NCI-H2227 (cell line): ENCODE results near the gene MRPS12.

Experiments used
- DNase-seq: peaks from one replicate; lab custom pipeline; 2025; ENCODE audit not compliant: unreplicated experiment; lab: John Stamatoyannopoulos, UW

The MRPS12 gene

DNA sequence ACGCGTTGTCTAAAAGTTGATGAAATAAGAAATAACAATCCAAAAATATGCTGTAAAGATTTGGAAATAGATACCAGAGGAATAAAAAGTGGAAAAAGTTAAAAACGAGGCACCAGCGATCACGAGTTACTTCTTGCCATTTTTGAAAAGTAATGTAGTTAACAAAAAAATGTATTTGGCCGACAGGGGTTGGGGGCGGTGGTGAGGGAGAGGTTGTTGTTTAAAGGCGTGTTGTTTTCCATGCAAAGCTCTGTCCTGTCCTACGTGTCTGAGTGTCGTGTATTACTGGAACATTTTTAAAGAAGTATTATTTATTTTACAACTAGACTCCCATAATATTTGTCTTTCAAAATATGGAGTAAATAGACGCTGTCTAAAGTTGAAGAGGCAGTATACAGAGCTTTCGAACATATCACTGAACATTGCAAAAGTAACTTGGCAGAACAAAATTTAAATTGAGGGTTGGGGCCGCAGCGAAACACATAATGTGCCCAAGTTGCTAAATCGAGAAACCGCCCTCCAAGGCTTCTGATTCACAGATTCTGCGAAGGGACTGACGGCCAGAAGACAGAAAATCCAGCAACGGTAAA, 44.0 kb downstream of the MRPS12 start:
- peak; percentile 72 for DNase-seq

DNA sequence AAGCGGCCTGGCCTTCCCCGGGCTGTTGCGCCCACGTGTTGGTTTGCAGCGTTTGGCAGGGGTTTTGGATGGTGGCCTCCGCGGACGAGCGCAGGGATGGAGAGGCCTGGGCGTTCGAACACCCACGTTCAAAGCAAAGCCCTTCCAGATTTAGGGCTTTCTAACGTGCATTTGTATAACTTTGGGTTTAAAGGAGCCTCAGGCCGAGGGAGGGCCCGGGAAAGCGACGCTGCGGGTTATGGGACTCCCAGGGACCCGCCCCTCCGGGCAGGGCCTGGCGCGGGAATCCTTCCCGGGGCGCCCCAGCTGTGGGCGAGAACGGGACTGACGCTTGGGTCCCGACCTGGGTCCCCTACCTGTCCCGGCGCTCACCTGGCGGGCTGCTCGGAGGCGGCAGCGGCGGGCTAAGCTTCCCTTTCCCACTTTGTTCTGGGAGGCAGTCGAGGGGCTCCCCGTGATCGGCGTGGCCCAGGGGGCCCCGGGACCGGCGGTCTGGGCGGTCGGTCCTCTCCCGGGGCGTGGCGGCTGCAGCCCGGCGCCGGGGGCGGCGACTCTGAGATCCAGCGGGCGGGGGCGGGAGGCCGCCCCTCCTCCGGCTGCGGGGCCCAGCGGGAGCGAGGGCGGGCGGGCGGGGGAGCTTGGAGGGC, 44.6 kb downstream of the MRPS12 start, which contains the start of gene FBXO17:
Gene FBXO17 (minus strand): TSS at position 529 of the 647 bp plus-strand sequence. CDS start 25,423 bp downstream, outside the sequence.
- peak; percentile 97 for DNase-seq

DNA sequence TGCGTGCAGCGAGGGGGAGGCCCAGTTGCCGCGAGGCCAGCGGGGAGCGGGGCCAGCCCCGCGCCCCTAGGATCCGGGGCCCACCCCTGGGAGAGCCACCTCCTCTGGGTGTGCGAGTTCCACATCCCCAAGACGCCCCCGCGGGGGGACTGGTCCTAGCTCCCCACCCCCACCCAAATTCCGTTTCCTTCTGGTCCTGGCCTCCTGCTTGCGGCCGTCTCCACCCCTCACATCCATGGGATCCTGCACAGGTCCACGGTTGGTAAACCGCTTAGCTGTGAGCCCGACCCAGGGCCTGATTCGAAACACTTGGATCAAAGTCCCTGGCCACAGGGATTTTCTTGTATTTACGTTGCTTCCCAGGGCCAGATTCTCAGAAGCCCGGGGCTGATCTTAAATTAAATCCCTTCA, 45.1 kb downstream of the MRPS12 start:
- DNase-seq = no peak

DNA sequence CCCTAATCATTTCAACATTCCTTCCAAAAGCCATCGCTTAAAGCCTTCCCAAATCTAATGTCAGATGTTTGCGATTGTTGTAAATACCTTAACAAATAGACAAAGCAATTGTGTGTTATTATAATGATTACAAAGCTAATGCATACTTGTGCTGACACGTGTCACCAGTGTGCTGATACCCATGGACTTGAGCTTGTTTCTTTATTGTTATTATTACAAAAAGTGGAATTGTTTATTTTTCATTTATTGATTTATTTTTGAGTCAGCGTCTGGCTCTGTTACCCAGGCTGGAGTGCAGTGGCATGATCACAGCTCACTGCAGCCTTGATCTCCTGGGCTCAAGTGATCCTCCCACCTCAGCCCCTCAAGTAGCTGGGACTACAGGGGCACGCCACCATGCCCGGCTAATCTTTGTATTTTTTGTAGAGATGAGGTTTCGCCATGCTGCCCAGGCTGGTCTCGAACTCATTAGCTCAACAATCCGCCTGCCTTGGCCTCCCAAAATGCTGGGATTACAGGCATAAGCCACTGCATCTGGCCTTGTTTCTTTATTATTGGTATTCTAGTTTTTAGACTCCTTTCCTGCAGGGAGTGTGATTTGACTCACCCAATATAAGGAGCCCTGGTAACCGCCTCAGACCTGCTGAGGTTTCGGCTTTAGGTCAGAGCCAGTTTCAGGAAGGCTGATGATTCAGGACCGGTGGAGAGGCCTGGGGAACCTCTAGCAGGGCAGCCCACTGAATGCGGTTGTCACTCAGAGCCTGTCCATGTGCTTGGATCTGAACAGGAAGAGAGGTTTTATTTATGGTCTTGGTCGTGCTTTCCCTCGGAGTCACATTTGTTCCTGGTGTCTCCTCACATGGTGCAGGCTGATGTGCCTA, 46.9 kb downstream of the MRPS12 start:
- no peak for DNase-seq

DNA sequence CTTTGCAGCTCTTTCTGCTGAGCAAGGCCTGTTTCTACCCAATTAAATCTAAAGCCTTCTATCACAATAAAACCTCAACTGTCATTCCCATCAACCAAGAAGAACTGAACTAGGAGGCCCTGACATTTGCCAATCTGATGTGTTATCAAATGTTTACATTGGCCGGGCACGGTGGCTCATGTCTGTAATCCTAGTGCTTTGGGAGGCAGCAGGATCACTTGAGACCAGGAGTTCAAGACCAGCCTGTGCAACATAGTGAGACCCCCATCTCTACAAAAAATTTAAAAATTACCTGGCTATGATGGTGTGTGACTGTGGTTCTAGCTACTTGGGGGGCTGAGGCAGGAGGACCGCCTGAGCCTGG, 47.6 kb downstream of the MRPS12 start:
- DNase-seq = no peak

DNA sequence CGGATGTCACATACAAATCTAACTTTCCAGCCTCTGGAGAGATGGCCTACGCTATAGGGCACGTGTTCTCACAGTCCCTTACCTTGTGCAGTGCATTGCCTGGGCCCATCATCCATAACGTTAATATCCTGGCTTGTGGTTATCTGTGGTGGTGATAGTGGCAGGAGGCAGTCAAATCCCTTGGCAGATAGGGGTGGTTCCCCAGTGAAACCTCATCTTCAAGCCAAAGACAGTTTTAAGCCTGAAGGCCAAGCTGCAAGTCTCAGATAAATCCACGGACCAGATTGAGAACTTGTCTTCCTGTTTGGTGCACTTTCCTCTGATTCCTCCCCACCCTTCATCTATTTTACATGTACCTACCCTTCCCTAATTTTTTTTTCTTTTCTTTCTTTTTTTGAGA, 49.1 kb downstream of the MRPS12 start:
- DNase-seq = no peak

GRCh38 chr19:38980583-38981374, 50.0 kb downstream of the MRPS12 start:
- no peak for DNase-seq
